HG03342 (cell line): ENCODE measurements around the gene BOLA2B.
"Not testable (repeated sequence)": the region's sequence is repeated elsewhere in the genome, so short reads cannot be mapped to it uniquely, and the experiment has no call there.

ENCODE experiments used
- ATAC-seq: cut with Tn5 transposase; IDR thresholded peaks from one replicate; pipeline ENCODE4 v1.9.1; 2021; ENCODE audit warnings: mild to moderate bottlenecking, moderate library complexity; ENCODE audit not compliant: unreplicated experiment

The BOLA2B gene

DNA sequence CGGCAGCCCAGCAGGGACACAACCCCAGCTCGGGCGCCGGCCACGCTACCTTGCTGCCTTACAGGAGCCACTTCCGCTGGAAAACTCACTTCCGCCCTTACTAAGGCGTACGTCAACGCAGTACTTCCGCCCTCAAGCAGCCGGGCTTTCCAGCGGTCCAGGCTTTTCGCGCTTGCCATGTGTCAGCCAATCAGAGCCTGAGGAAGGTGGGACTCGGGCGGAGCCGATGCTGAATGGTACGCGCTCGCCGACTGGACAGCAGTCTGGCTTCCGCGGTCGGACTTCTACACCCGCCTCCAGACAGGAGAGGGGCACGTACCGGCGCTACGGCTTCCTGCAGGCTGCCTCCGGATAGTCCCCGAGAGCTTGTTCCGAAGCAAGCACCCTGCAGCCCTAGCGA lies at the start of gene BOLA2B, which contains the start of gene SLX1A:
Gene BOLA2B (minus strand): TSS at position 52 of the 400 bp plus-strand sequence. CDS start 71 bp downstream, outside the sequence.
Gene SLX1A (plus strand): TSS at position 261 of the 400 bp plus-strand sequence. CDS start 210 bp downstream, outside the sequence.
- peak; percentile 87 for ATAC-seq

DNA sequence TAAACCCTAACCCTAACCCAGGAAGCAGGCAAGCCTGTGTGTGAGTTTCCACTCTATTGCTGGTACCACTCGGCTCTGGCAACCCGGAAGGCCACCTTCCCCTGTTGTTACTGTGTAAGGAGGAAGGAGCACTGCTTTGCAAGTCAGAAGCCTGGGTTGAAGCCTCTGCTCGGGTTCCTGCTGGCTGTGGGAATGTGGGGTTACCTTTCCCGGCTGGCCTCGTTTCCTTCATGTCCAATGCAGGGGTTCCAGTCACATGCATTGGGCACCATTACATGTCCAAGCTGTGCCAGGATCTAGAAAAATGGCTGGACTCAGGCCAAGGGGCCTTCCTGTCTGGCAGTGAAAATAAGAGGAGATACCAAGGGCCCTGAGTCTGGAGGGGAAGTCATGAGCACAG lies 23.6 kb upstream of the BOLA2B start:
- ATAC-seq, result not testable (repeated sequence)

DNA sequence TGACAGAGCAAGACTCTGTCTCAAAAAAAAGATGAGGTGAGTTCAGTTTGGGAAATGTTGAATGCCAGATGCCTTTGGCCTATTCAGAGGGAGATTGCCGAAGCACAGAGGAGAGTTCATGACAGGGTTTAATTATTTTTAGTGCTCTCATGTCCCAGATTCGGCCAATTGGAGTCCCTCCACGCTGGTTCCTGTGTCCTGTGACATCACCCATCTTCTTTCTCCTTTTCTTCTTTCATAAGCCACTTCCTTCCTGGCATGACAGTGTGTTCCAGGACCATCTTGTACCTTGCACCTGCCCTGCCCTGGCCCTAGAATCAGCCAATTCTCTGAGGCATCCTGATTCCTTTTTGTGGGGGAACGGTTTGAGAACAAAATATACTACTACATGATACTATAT lies 17.9 kb upstream of the BOLA2B start:
- ATAC-seq, result not testable (repeated sequence)

DNA sequence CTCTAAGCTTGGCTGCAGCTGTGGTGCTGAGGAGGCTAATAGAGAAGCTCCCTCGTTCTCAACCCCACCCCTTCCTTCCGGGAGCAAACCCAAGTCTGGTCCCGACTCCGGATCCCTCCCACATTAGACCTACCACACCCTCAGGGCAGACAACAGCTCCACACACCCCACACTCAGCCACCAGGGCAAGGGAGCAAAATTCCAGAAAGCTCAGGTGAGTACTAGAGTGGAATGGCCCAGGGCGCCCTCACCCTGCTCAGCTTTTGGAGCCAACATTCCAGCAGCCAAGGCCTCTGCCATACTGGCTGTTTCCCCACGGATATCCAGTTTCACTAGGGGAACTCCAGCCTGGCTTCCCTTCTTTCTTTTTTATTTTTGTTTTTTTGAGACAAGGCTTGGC lies 15.6 kb upstream of the BOLA2B start:
- ATAC-seq, result not testable (repeated sequence)

DNA sequence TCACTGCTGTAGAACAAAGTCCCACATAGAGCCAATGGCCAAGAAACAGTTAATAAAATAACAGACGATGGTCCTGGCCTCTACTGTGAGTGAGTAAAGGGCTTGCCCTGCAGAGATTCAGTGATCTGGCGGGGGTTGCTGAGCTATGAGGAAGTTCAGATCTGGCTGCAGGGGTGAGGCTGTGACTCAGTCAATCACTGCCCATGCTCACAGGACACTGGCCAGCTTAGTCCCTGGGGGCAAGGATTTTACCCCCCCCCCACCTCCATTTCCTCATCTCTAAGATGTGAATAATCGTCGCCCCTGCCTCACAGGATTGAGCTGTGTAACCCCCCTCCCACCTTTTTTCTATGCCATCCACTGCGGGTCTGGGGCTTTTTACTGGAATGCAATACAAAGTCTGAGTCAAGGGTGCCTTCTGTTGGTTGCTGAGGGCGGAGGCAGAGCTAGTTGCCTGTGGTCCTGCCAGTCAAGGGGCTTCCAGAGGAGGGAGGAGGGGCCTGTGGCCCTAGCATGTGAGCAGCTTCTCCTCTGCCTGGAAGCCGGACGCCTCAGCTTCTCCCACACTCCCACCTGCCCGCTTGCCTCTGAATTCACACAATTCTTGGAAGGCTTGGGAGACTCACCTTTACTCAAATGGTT lies 13.7 kb upstream of the BOLA2B start:
- ATAC-seq, result not testable (repeated sequence)

DNA sequence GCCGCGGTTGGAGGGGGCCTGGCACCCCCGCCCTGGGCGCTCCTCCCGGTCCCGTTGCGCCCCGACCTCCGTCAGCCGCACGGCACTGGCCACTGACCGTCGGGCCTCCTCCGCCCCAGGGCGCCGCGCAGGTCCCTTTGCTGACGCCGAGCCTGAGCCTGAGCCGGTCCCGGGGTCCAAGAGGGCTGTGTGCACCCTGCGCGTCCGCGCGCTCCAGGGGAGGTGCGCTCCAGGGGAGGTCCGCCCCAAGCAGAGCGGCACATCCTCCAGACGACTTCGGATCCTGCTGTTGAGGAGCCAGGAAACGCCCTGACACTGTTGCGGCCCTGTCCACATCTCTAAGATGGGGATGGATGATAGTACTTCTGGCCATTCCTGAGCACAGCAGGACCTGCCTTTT lies 12.8 kb upstream of the BOLA2B start:
- not testable (repeated sequence) for ATAC-seq

DNA sequence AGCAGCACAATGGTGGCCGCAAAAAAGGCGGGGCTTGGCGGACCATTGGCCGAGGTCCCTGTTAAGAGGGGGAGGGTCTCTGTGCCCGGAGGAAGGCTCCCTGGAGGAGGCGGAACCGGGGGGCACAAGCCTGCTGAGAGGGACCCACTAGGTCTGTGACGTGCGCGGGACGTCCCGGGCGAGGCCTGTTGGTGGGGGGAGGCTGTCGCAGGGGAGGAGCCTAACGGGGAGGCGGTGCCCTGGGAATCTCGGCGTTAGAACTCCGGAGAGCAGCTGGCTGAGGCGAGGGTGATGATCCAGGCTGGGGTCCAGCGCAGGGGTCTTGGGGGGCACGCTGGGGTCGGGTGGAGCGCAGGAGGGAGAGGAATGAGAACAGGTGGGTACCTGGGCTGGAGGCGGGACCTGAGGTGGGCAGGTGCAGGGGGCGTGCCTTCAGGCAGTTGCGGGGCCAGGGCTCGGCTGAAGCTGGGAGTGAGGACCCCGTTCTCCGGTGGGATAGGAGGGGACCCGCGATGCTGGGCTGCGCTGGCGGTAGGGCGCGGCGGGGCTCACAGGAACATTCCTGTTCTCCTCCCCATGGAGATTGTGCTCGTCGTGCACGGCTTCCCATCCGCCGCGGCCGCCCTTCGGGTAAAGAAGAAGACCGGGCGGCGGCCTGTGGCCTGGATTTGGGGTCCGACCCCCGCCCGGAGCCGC lies 12.2 kb upstream of the BOLA2B start:
- not testable (repeated sequence) for ATAC-seq

DNA sequence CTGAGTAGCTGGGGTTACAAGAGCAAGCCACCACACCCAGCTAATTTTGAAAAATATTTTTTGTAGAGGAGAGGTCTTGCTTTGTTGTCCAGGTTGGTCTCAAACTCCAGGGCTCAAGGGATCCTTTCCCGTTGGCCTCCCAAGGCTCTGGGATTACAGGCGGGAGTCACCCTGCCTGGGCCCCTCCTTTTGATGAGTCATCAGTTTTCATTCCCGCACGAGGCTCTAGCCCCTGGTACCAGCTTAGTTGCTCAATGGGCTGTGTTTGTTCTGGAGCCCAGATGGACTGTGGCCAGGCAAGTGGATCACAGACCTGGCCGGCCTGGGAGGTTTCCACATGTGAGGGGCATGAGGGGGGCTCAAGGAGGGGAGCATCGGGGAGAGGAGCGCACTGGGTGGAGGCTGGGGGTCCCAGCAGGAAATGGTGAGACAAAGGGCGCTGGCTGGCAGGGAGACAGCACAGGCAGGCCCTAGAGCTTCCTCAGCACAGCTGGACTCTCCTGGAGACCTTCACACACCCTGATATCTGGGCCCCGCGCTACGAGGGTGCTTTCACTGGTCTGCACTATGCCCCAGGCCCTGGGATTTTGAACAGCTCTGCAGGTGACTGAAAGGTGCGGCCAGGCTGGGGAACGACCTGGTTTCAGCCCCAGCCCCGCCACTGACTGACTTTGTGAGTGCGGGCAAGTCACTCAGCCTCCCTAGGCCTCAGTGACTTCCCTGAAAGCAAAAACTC lies 6.3 kb upstream of the BOLA2B start:
- not testable (repeated sequence) for ATAC-seq

DNA sequence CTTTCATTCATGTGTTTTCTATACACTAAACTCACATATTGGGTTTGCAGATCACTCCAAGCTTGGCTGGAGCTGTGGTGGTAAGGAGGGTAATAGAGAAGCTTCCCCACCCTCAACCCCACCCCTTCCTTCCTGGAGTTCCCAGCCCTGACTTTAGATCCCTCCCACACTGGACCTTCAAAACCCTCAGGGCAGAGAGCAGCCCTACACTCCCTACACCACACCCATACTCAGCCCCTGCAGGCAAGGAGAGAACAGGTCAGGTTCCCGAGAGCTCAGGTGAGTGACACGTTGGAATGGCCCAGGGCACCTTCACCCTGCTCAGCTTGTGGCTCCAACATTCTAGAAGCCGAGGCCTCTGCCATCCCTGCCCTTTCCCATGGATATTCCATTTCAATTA lies 5.6 kb upstream of the BOLA2B start, which contains the start of gene SULT1A3:
Gene SULT1A3 (plus strand): TSS at position 207 of the 400 bp plus-strand sequence. CDS start 1,474 bp downstream, outside the sequence.
- not testable (repeated sequence) for ATAC-seq

DNA sequence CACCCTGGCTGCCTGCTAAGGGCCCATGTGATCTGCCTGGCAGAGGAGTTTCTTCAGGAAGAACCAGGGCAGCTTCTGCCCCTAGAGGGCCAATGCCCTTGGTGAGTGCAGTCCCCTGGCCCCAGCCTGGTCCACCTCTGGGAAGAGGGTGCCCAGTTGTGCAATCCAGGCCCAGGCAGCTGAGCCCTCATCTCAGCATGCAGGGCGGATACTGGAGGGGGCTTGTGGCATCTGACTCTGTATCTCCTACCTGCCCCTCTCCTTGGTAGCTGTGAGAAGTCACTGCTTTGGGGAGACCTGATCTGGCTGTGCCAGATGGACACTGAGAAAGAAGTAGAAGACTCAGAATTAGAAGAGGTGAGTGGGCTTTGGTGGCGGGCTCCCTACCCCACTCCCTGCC lies 3.5 kb upstream of the BOLA2B start:
- not testable (repeated sequence) for ATAC-seq

DNA sequence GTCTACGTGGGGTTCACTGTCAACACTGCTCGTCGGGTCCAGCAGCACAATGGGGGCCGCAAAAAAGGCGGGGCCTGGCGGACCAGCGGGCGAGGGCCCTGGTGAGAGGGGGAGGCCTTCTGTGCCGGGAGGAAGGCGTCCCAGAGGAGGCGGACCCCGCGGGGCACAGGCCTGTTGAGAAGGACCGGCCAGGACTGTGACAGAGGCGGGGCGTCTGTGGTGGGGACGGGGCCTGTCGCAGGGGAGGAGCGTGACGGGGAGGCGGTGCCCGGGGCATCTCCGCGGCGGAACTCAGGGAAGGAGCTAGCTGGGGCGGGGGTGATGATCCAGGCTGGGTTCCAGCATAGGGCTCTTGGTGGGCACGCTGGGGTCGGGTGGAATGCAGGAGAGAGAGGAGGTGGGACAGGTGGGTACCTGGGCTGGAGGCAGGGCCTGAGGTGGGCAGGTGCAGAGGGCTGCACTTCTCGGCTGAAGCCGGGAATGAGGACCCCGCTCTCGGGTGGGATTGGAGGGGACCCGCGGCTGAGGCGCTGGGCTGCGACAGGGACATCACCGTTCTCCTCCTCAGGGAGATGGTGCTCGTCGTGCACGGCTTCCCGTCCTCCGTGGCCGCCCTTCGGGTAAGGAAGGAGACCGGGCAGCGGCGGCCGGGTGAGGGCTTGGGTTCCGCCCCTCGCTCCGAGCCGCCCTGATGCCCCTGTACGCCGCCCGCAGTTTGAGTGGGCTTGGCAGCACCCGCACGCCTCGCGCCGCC lies 883 bp upstream of the BOLA2B start:
- peak; percentile 51 for ATAC-seq

DNA sequence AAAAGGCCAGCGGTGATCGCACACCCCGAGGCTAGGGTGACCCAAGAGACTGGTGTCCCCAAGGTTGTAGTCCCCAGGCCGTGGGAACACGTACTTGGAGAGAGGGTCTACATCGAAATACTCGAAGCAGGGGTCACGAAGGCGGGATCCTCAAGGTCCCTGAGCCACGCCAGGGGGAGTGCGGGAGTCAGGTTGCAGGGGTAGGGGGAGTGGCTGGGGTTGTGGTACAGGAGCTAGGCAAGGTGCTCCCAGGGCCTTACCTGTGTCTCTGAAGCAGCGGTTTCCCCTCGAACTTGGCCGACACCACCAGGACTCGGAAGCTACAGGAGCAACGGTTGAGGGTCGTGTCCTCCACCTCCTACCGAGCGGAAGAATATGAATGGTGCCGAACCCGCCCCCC lies 368 bp downstream of the BOLA2B start:
- ATAC-seq, result peak; percentile 13

DNA sequence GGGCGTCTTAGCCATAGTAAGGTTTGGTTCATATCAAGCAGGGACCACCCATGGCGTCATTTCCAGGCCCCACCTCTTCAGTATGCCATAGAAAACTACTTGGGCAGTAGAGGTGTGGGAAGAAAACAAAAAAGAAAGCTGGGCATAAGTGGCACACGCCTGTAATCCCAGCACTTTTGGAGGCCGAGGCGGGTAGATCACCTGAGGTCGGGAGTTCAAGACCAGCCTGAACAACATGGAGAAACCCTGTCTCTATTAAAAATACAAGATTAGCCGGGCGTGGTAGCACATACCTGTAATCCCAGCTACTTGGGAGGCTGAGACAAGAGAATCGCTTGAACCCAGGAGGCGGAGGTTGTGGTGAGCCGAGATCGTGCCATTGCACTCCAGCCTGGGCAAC lies 2.3 kb downstream of the BOLA2B start:
- not testable (repeated sequence) for ATAC-seq

DNA sequence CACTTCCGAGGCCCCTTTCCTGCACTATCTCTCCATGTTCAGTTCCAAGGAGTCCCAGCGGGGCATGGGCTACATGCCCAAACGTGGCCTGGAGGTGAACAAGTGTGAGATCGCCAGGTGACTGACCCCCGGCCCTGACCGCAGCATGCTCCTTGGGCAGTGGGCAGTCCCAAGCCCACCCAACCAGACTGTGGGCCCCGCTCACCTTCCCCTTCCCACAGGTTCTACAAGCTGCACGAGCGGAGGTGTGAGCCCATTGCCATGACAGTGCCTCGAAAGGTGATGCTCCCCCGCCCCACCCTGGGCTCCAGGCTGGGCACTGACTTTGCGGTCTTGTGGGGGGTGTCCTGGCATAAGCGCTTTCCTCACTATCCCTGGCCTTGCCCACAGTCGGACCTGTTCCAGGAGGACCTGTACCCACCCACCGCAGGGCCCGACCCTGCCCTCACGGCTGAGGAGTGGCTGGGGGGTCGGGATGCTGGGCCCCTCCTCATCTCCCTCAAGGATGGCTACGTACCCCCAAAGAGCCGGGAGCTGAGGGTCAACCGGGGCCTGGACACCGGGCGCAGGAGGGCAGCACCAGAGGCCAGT lies 5.4 kb downstream of the BOLA2B start:
- ATAC-seq, result no peak

DNA sequence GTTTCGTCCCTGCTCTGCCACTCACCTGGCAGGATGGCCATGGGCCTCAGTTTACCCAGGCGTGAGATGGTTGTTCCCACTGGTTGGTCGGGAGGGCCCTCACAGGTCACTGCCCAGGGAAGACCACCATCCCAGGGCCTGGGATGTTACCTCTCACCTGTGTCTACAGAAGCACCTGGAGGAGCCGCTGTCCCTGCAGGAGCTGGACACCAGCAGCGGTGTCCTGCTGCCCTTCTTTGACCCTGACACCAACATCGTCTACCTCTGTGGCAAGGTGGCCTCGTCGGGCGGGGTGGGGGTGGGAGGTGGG lies 6.0 kb downstream of the BOLA2B start:
- no peak for ATAC-seq

DNA sequence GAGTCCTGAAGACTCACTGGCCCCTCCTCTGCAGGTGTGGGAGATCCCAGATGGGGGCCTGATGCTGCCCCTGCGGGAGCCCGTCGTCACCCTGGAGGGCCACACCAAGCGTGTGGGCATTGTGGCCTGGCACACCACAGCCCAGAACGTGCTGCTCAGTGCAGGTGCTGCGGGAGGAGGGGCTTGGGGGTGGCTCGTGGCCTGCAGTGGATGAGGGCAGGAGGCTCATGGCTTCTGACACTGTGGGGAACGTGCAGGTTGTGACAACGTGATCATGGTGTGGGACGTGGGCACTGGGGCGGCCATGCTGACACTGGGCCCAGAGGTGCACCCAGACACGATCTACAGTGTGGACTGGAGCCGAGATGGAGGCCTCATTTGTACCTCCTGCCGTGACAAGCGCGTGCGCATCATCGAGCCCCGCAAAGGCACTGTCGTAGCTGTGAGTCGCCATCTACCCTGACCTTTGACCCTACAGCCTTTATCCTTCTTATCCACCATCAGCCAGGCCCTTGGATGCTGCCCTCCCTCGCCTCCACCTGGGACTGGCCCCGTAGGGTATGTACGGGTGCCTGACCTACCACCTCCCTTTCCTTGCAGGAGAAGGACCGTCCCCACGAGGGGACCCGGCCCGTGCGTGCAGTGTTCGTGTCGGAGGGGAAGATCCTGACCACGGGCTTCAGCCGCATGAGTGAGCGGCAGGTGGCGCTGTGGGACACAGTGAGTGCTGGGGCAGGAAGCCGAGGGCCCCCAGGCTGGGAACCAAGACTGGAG lies 6.5 kb downstream of the BOLA2B start:
- ATAC-seq, result no peak

DNA sequence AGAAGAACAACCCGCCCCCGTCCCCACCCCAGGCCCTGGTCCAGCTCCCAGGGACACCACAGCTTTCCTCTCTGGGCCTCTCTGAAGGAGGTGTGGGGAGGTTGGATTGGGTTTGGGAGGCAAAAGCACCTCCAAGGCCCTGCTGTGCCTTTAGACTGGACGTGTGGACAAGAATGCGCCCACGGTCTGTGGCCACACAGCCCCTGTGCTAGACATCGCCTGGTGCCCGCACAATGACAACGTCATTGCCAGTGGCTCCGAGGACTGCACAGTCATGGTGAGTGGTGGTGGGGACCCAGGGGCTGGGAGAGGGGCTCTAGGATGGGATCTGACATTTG lies 7.1 kb downstream of the BOLA2B start:
- ATAC-seq, result no peak

DNA sequence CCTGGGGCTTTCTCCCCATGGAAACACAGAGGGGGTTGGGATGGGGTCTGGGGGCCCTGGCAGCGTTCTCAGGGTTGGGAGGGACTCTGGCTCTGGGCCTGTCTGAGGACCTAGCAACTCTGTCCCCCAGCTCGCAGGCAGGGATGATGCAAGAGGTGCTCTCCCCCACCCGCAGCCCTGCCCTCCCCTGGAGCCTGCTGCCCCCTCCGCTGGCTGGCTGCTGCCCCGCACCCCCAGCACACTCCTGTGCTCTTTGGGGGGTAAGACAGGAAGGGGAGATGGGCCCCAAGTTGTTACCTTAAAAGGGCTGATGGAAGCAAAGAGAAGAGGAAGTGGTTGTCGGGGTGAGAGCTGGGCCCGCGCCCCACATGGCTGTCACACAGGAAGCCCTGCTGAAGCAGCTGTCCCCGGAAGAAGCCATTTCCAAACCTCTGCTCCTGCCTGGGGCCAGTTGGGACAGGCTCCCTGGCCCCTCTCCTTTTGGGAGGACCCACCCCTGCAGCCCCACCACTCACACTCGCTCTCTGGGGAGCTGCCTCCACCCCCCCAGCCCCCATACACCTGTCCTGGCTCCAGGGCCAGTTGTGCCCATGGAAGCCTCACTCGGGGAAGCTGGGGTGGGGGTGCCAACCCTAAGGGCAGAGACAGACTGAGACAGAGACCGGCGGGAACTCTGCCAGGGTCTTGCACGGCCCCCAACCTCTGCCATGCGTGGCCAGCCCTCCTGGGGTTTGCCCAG lies 7.6 kb downstream of the BOLA2B start:
- ATAC-seq, result peak; percentile 40
